Mucosa of rectum (tissue), 2 donors: ENCODE measurements around the gene RYR2.

ENCODE experiments used
- H3K27ac ChIP-seq, 2 donors: one replicate each; pipeline ENCODE4 v1.7.0; 2013; ENCODE audit warnings: inconsistent platforms in 2 of 2, low read depth in 2 of 2, low read length in 2 of 2
- H3K27me3 ChIP-seq, 2 donors: one replicate each; pipeline ENCODE4 v1.7.0; 2013; ENCODE audit warnings: low read length in 2 of 2; ENCODE audit not compliant: control insufficient read depth in 2 of 2, insufficient read depth in 2 of 2
- H3K36me3 ChIP-seq, 2 donors: one replicate each; pipeline ENCODE4 v1.7.0; 2013; ENCODE audit warnings: low read length in 2 of 2; ENCODE audit not compliant: control insufficient read depth in 2 of 2, insufficient read depth in 2 of 2
- H3K4me1 ChIP-seq, 2 donors: one replicate each; pipeline ENCODE4 v1.7.0; 2013; ENCODE audit warnings: low read length in 2 of 2, mild to moderate bottlenecking in 1 of 2; ENCODE audit not compliant: control insufficient read depth in 2 of 2, insufficient read depth in 2 of 2
- H3K4me3 ChIP-seq, 2 donors: one replicate each; pipeline ENCODE4 v1.7.0; 2013; ENCODE audit warnings: low read length in 2 of 2
- H3K9ac ChIP-seq, 2 donors: one replicate each; pipeline ENCODE4 v1.7.0; 2013; ENCODE audit warnings: low read length in 2 of 2, low read depth in 1 of 2, mild to moderate bottlenecking in 1 of 2
- H3K9me3 ChIP-seq, 2 donors: one replicate each; pipeline ENCODE4 v1.7.0; 2013; ENCODE audit warnings: low read length in 2 of 2; ENCODE audit not compliant: control insufficient read depth in 2 of 2
- donor health status: healthy.
- donor health status: Normal muscosa, but diverticular disease.

Gene RYR2

GRCh38 chr1:237029850-237030535, 12.0 kb upstream of the RYR2 start:
- Histone ChIP-seq H3K27ac (no peak overlapping the region), H3K4me3 (no peak overlapping the region), H3K4me1 (no peaks in the 10 kb centered on the region), H3K9me3 (no peaks in the 10 kb centered on the region), H3K27me3 (no peaks in the 10 kb centered on the region), H3K9ac (no peak overlapping the region), H3K36me3 (no peaks in the 10 kb centered on the region)

DNA sequence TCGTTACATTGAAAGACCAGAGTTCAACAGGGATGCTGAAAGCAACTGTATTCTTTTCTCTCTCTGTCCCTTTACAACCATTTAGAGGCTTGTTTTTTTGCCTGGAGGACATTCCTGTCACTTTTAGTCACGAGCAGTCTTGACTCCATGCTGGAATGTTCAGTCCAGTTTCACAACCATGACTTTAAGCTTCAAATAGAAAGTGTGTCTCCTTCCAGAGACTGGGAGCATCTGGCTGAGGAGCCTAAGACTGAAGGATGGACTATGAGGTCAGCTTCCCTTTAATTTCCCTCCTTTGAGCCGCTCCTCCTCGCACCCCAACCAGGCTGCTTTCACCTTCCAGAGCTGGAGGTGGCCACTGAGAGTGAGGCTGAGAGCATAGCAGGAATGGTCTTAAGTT, 10.5 kb upstream of the RYR2 start:
- Histone ChIP-seq H3K9ac (no peak overlapping the region), H3K27me3 (no peaks in the 10 kb centered on the region), H3K4me1 (no peaks in the 10 kb centered on the region), H3K36me3 (no peaks in the 10 kb centered on the region), H3K9me3 (no peaks in the 10 kb centered on the region), H3K4me3 (no peak overlapping the region), H3K27ac (no peak overlapping the region)

- Histone ChIP-seq H3K27ac (no peak overlapping the region), H3K36me3 (no peaks in the 10 kb centered on the region), H3K9me3 (no peaks in the 10 kb centered on the region), H3K9ac (no peak overlapping the region), H3K27me3 (no peaks in the 10 kb centered on the region), H3K4me3 (no peak overlapping the region), H3K4me1 (no peaks in the 10 kb centered on the region)
These were observed 10.0 kb upstream of the RYR2 start for GRCh38 chr1:237032029-237032428.

DNA sequence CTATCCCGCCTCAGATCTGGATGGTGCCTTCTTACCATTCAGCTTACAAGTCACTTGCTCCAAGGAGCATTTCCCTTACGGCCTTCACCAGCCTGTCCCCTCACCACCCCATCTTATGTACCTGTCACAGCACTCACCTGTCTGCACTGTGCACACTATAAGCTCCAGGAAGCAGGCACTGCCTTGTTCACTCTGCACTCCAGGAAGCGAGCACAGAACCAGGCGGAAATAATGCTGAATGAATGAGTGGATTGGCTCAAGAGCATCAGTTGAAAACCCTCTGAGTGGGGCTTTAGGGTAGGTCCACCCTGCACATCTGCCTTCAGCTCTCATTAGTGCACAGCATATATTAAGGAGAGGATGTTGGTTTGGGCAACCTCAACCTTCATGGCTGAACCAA, 8.9 kb upstream of the RYR2 start:
- no peak overlapping the region for H3K9ac ChIP-seq
- no peaks in the 10 kb centered on the region for H3K36me3 ChIP-seq
- H3K27ac ChIP-seq, result no peak overlapping the region
- no peaks in the 10 kb centered on the region for H3K4me1 ChIP-seq
- H3K9me3 ChIP-seq, result no peaks in the 10 kb centered on the region
- H3K4me3 ChIP-seq, result no peak overlapping the region
- no peaks in the 10 kb centered on the region for H3K27me3 ChIP-seq

DNA sequence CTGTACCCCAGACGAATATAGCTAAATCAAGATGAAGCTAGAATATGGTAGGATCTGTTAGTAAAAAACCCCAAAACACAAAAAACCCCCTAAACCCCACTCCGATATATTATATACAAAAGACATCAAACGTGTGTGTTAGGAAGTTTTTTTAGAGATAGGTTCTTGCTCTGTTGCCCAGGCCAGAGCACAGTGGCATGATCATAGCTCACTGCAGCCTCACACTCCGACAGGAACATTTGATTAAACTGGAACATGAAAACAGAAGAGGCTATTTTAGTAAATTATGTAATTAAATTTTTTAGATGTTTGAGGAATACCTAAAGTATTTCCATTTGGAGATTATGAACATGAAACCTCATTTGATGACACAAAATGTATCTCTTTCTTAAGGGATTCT, 8.2 kb upstream of the RYR2 start:
- Histone ChIP-seq H3K4me1 (no peaks in the 10 kb centered on the region), H3K4me3 (no peak overlapping the region), H3K9me3 (no peaks in the 10 kb centered on the region), H3K36me3 (no peaks in the 10 kb centered on the region), H3K27ac (no peak overlapping the region), H3K9ac (no peak overlapping the region), H3K27me3 (no peaks in the 10 kb centered on the region)

DNA sequence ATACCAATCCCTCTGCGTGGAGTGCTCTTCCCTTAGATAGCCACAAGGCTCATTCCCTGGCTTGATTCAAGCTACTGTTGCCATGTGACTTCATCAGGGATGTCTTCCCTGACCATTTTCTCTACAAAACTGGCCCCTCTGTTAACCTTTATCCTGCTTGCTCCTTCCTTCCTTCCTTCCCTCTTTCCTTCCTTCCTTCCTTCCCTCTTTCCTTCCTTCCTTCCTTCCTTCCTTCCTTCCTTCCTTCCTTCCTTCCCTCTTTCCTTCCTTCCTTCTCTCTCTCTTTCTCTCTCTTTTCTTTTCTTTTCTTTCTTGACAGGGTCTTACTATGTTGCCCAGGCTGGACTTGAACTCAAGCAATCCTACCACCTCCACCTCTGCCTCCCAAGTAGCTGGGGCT, 6.2 kb upstream of the RYR2 start:
- H3K4me3 ChIP-seq, result no peak overlapping the region
- no peak overlapping the region for H3K27ac ChIP-seq
- no peaks in the 10 kb centered on the region for H3K4me1 ChIP-seq
- H3K36me3 ChIP-seq, result no peaks in the 10 kb centered on the region
- H3K27me3 ChIP-seq, result peaks cover 0 to 5% of the 10 kb centered on the region in 2 donors
- H3K9me3 ChIP-seq, result no peaks in the 10 kb centered on the region
- no peak overlapping the region for H3K9ac ChIP-seq

DNA sequence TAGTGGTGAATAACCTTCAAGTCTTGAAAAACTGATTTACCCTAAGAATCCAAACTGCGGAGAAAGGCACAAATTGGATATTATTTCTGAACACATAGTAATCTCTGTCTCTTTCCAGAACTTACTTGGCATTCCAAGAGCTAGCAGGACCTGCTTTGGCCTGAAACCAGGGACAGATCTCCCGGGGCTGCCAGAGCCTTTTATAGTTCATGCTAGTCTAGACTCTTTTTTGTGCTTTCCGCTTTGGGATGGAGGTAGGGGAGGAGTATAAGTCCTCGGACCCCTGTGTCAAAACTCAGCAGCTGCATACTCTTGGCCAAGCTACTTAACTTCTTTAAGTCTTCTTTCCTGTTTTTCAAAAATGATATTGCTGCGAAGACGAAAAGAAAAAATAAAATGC, 3.8 kb upstream of the RYR2 start:
- no peaks in the 10 kb centered on the region for H3K36me3 ChIP-seq
- H3K27ac ChIP-seq, result no peak overlapping the region

GRCh38 chr1:237040823-237041222, 1.2 kb upstream of the RYR2 start:
- Histone ChIP-seq H3K27me3 (peaks cover 8 to 28% of the 10 kb centered on the region in 2 donors), H3K4me3 (no peak overlapping the region), H3K27ac (no peak overlapping the region), H3K9me3 (peaks cover 0 to 3% of the 10 kb centered on the region in 2 donors), H3K36me3 (no peaks in the 10 kb centered on the region), H3K4me1 (no peaks in the 10 kb centered on the region), H3K9ac (no peak overlapping the region)

More for the DNA sequence above, 3.8 kb upstream of the RYR2 start:
- Histone ChIP-seq H3K4me3 (no peak overlapping the region), H3K27me3 (peaks cover 3 to 21% of the 10 kb centered on the region in 2 donors), H3K4me1 (no peaks in the 10 kb centered on the region), H3K9me3 (peaks cover 0 to 3% of the 10 kb centered on the region in 2 donors), H3K9ac (no peak overlapping the region)

DNA sequence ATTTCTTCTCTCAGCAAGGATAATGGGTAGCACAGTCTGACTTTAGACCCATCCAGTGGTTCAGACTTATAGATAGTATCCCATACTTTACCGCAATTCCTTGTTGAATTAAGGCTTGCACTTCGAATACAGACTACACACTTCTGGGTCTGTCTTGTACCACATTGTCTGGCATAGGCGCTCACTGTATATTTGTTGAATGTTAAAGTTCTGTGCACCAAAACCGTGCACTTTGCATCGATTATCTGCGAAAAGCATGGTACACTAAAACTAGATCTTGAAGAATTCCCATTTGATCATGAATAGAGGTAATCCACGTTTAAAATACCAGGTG, 556 bp upstream of the RYR2 start:
- Histone ChIP-seq H3K9me3 (peaks cover 0 to 3% of the 10 kb centered on the region in 2 donors), H3K4me3 (peak overlapping the region in 1 of 2 donors; percentile 26), H3K4me1 (no peaks in the 10 kb centered on the region), H3K27me3 (peaks cover 8 to 31% of the 10 kb centered on the region in 2 donors), H3K9ac (no peak overlapping the region), H3K27ac (no peak overlapping the region), H3K36me3 (no peaks in the 10 kb centered on the region)

DNA sequence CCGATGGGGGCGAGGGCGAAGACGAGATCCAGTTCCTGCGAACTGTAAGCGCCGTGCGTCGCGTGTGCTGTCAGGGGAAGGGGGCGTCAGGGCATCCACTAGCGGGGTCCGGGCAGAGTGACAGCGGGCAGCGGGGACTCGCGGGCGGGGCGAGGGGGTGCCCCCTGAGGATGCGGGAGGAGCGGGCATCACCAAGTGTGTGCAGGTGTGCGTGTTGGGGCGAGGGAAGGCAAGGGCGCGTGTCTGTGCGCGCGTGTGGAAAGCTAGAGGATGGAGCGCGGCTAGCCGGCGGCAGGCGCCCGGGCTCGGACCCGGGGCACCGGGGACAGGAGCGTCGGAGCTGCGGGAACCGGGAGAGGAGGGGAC, 525 bp downstream of the RYR2 start:
- Histone ChIP-seq H3K4me1 (no peaks in the 10 kb centered on the region), H3K27me3 (peaks cover 8 to 37% of the 10 kb centered on the region in 2 donors), H3K9ac (no peak overlapping the region), H3K4me3 (peak overlapping the region in 1 of 2 donors; percentile 7), H3K27ac (no peak overlapping the region), H3K9me3 (peaks cover 0 to 3% of the 10 kb centered on the region in 2 donors), H3K36me3 (no peaks in the 10 kb centered on the region)
